Cardiac muscle cell (in vitro differentiated cells and primary cell): ENCODE data around the gene HS6ST3. TPM values are rescaled to one million over a fixed set of nuclear protein-coding genes. Genes with fewer than 3 reads are reported as not detected.

Experiments used
- DNase-seq, 2 donors: peaks; one replicate each; pipeline versions ENCODE4 v3.0.0 to v3.0.0-alpha.2; 2010 to 2017; ENCODE audit warnings: low read depth in 1 of 2, low spot score in 1 of 2
- H3K27ac ChIP-seq: fragments of 200-600 bp; sonication (generic); 2 replicates; pipeline ENCODE4 v1.5.1; 2016
- H3K27me3 ChIP-seq: fragments of 200-600 bp; sonication (generic); 2 replicates; pipeline ENCODE4 v1.6.0; 2016; ENCODE audit warnings: control low read depth
- H3K36me3 ChIP-seq: fragments of 200-600 bp; sonication (generic); 2 replicates; pipeline ENCODE4 v1.5.1; 2016; ENCODE audit warnings: control low read depth
- H3K4me1 ChIP-seq: fragments of 200-600 bp; sonication (generic); 2 replicates; pipeline ENCODE4 v1.8.1; 2017; ENCODE audit warnings: low read depth, mild to moderate bottlenecking, mixed run types
- H3K4me3 ChIP-seq: fragments of 200-600 bp; sonication (generic); 2 replicates; pipeline ENCODE4 v1.5.1; 2016; ENCODE audit warnings: mild to moderate bottlenecking
- H3K9me3 ChIP-seq: fragments of 200-600 bp; sonication (generic); 2 replicates; pipeline ENCODE4 v1.5.1; 2017; ENCODE audit warnings: low read depth, mild to moderate bottlenecking, control low read depth
- polyA plus RNA-seq: library from polyadenylated mRNA; unstranded; fragments of >200 nt; fragmentation: Nextera tagmentation; extraction: Ambion mirVana; gene quantifications from 2 replicates; pipeline ENCODE4 v1.2.1, GENCODE V29; 2016
- total RNA-seq: library from RNA; depleted of rRNA; stranded (reverse); fragments of >200 nt; gene quantifications from 2 replicates; pipeline ENCODE4 v1.2.3, GENCODE V29; 2016
- TF ChIP-seq, protein P1 (sequence below): IDR thresholded peaks from 2 replicates; pipeline ENCODE4 v1.5.1; 2012; ENCODE audit warnings: low read depth, mild to moderate bottlenecking, low read length

Gene HS6ST3
- total and polyA plus RNA-seq, 2 experiments from 2014 or later: 0.38 to 0.39 TPM

DNA sequence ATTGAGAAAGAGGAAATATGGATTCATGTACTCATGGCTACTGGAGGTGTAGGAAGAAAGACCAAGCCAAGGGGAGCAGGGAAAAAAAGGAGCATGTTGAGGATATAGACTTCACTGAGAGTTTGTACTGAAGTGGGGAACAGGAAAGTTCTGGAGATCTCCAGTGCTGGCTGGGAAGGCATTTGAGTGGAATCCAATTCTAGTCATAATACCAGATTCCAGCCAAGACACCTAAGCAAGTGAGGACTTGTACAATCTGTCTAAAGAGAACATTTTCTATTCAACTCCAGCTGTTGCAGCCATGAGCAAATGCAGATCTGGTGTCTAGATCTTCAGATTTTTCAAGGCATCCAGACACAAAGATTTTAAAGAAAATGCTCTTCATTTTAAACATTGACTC, 491.8 kb downstream of the HS6ST3 start:
- Histone ChIP-seq H3K4me1 (no peaks in the 10 kb centered on the region), H3K36me3 (no peaks in the 10 kb centered on the region), H3K27ac (no peak overlapping the region), H3K27me3 (no peaks in the 10 kb centered on the region), H3K9me3 (no peaks in the 10 kb centered on the region), H3K4me3 (no peak overlapping the region)
- DNase-seq: no peak
- TF ChIP-seq, protein P1, sequence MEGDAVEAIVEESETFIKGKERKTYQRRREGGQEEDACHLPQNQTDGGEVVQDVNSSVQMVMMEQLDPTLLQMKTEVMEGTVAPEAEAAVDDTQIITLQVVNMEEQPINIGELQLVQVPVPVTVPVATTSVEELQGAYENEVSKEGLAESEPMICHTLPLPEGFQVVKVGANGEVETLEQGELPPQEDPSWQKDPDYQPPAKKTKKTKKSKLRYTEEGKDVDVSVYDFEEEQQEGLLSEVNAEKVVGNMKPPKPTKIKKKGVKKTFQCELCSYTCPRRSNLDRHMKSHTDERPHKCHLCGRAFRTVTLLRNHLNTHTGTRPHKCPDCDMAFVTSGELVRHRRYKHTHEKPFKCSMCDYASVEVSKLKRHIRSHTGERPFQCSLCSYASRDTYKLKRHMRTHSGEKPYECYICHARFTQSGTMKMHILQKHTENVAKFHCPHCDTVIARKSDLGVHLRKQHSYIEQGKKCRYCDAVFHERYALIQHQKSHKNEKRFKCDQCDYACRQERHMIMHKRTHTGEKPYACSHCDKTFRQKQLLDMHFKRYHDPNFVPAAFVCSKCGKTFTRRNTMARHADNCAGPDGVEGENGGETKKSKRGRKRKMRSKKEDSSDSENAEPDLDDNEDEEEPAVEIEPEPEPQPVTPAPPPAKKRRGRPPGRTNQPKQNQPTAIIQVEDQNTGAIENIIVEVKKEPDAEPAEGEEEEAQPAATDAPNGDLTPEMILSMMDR: no peak

DNA sequence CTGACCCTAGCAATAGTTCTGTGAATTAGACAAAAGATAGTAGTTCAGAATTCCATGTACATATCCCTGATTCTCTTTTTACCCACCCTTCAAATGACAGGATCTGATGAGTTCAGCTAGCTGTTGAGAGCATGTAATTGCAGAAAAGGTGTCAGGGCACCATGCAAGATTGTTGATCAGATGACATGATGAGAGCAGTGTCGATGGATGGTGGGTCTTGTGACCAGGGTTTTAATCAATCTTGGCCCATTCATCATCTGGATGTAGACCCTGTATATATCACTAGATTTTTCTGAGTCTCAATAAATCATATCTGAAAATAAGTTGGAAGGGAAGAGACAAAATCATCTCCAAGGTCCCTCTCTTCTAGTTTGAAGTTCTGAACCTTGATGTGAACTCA, 525.3 kb downstream of the HS6ST3 start:
- H3K36me3 ChIP-seq: no peaks in the 10 kb centered on the region
- H3K27ac ChIP-seq: no peak overlapping the region
- no peaks in the 10 kb centered on the region for H3K9me3 ChIP-seq
- no peak for DNase-seq
- no peak overlapping the region for H3K4me3 ChIP-seq
- no peaks in the 10 kb centered on the region for H3K4me1 ChIP-seq
- TF ChIP-seq, protein P1: no peak
- no peaks in the 10 kb centered on the region for H3K27me3 ChIP-seq

DNA sequence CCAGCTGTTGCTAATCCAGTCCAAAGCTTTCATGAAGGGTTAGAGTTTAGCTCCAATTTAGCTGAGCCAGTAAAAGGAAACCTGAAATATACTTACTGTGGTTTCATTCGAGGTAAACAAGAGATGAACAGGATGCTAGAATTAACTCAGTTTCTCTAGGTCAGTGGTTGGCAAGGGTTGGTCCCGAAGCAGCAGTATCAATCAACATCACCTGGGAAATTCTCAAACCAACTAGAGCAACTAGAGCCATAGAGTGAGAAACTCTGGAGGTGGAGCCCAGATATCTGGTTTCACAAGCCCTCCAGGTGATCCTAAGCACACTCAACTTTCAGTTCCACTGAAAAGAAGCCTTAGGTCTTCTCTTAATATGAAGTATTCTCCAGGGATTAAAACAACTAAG, 527.6 kb downstream of the HS6ST3 start:
- Histone ChIP-seq H3K27ac (no peak overlapping the region), H3K9me3 (no peaks in the 10 kb centered on the region), H3K36me3 (no peaks in the 10 kb centered on the region), H3K4me1 (no peaks in the 10 kb centered on the region), H3K4me3 (no peak overlapping the region), H3K27me3 (no peaks in the 10 kb centered on the region)
- DNase-seq: no peak
- TF ChIP-seq, protein P1: no peak

DNA sequence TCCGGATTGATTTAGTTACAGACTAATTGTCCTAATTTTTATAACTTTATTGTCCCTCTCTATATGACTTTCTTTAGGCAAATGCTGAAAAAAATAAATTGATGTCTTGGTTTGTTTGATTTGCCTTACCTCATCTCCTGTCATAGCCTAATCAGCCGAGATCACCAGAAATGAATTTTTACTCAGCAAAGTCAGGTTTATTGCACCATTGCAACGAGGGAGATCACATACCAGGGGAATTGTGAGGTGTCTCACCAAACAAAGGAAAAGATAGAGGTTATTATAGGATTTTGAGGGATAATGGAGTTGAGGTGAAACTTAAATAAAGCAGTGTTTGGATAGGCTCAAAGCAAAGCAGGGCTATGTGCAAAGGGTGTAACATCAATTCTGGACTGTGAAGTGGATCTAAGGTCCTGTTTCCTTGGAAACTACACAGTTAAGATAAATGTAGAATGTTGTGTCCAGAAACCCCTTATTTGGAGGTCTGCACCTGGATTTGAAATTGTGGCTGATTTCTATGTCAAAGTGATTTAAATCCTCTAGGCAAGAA, 531.8 kb downstream of the HS6ST3 start:
- no peak for DNase-seq
- no peaks in the 10 kb centered on the region for H3K36me3 ChIP-seq
- H3K4me1 ChIP-seq: no peaks in the 10 kb centered on the region
- no peak overlapping the region for H3K27ac ChIP-seq
- H3K9me3 ChIP-seq: no peaks in the 10 kb centered on the region
- TF ChIP-seq, protein P1: no peak
- H3K4me3 ChIP-seq: no peak overlapping the region
- no peaks in the 10 kb centered on the region for H3K27me3 ChIP-seq

DNA sequence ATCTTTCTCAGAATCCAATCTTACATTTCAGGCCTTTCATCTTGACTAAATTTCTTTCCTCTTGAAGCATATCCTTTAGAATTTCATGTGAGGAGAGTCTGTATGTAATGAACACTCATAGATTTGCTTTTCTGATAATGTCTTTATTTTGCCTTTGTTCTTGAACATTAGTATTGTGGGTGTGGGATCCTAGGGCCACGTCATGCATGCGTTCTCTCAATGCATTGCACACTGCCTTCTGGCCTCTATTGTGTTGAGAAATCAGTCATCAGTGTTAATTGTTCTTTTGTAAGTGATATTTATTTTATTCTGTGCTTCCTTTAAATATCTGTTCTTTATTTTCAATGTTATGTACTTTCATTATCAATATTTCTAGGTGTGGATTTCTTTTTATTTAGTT, 539.4 kb downstream of the HS6ST3 start:
- no peak for DNase-seq
- Histone ChIP-seq H3K4me1 (no peaks in the 10 kb centered on the region), H3K27ac (no peak overlapping the region), H3K27me3 (no peaks in the 10 kb centered on the region), H3K9me3 (no peaks in the 10 kb centered on the region), H3K36me3 (no peaks in the 10 kb centered on the region), H3K4me3 (no peak overlapping the region)
- TF ChIP-seq, protein P1: no peak
